HUES64 (cell line): ENCODE data around the gene NACA2.

Experiments
- H3K27ac ChIP-seq: 2 replicates; pipeline ENCODE4 v1.7.0; 2013; ENCODE audit warnings: low read depth, low read length, inconsistent platforms
- H3K27me3 ChIP-seq: 2 replicates; pipeline ENCODE4 v1.6.1; 2013; ENCODE audit warnings: mild to moderate bottlenecking, low read length; ENCODE audit not compliant: insufficient read depth
- H3K36me3 ChIP-seq: 2 replicates; pipeline ENCODE4 v1.6.1; 2013; ENCODE audit warnings: mild to moderate bottlenecking, low read length; ENCODE audit not compliant: insufficient read depth
- H3K4me1 ChIP-seq: 2 replicates; pipeline ENCODE4 v1.6.1; 2013; ENCODE audit warnings: mild to moderate bottlenecking, low read length, moderate library complexity; ENCODE audit not compliant: insufficient read depth
- H3K4me3 ChIP-seq: 2 replicates; pipeline ENCODE4 v1.5.1; 2013; ENCODE audit warnings: mild to moderate bottlenecking, low read length, moderate library complexity
- H3K9ac ChIP-seq: 2 replicates; pipeline ENCODE4 v1.6.1; 2013; ENCODE audit warnings: mild to moderate bottlenecking, low read depth, low read length
- H3K9me3 ChIP-seq: 2 replicates; pipeline ENCODE4 v1.6.1; 2013; ENCODE audit warnings: low read depth, low read length; ENCODE audit not compliant: insufficient read depth
- WGBS: fragments of 150-250, 120-280 bp; methylation state at CpG from one replicate; pipeline ENCODE4 v1.1.7; 2013; ENCODE audit warnings: missing lambda C conversion rate; 5-methylcytosine and 5-hydroxymethylcytosine counted together

The NACA2 gene

DNA sequence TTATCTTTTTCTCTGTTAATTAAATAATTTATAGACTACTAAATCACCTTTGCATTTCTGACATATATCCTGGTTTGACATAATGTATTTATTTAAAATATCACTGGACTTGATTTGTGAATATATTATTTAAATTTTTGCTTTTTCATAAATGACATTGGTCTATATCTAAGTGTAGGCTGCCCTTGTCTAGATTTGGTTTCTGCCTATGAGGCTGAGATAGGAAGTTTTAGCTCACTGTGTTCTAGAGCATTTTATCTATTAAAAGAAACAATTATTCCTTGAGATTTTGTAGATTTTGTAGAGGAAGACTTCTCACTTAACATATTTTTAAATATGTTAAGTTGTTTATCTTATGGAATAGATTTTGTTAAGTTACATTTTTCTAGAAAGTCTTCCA is 43.9 kb downstream of the NACA2 start:
- Histone ChIP-seq H3K9me3 (no peaks in the 10 kb centered on the region), H3K9ac (no peak overlapping the region), H3K4me3 (no peak overlapping the region), H3K27ac (no peak overlapping the region), H3K27me3 (no peaks in the 10 kb centered on the region), H3K4me1 (no peaks in the 10 kb centered on the region), H3K36me3 (no peaks in the 10 kb centered on the region)

DNA sequence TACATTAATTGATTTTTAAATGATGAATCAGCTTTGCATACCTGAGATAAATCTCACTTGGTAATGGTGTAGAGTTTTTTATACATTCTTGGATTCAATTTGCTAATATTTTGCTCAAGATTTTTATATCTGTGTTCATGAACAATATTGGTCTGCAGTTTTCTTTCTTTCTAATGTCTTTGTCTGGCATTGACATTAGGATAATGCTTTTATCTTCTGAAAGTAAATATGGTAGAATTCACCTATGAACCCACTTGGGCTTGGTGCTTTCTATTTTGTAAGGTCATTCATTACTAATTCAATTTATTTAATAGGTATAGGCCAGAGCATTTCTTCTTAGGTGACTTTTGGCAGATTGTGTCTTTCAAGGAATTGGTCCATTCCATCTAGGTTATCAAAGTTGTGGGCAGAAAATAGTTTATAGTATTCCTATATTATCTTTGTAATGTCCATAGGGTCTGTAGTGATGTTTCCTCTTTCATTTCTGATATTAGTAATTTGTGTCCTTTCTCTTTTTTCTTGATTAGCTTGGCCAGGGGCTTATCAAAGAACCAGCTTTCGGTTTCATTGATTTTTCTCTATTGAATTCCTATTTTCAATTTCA is 45.6 kb downstream of the NACA2 start:
- no peaks in the 10 kb centered on the region for H3K36me3 ChIP-seq
- peaks cover 12% of the 10 kb centered on the region; the same call in 1 of the 2 replicates for H3K9me3 ChIP-seq
- no peak overlapping the region for H3K9ac ChIP-seq
- no peaks in the 10 kb centered on the region for H3K27me3 ChIP-seq
- H3K4me3 ChIP-seq: no peak overlapping the region
- WGBS: 89% methylated on average over 1 of the region's 1 CpG
- no peaks in the 10 kb centered on the region for H3K4me1 ChIP-seq
- H3K27ac ChIP-seq: no peak overlapping the region

DNA sequence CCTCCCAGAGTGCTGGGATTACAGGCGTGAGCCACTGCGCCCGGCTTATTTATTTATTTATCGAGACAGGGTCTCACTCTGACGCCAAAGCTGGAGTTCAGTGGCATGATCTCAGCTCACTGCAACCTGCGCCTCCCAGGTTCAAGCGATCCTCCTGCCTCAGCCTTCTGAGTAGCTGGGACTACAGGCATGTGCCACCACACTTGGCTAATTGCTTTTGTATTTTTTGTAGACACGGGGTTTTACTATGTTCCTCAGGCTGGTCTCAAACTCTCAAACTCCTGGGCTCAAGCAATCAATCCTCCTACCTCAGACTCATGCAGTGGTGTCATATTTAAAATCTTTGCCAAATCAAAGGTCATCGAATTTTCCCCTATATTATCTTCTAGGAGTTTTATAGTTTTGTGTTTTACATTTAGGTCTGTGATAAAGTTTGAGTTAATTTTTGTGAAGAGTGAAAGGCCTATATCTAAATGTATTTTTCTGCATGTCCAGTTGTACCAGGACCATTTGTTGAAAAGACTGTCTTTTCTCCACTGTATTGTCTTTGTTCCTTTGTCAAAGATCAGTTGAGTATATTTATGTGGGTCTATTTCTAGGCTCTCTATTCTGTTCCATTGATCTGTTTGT is 47.1 kb downstream of the NACA2 start:
- Histone ChIP-seq H3K9me3 (peaks cover 15% of the 10 kb centered on the region; the same call in 1 of the 2 replicates), H3K27ac (no peak overlapping the region), H3K9ac (no peak overlapping the region), H3K27me3 (no peaks in the 10 kb centered on the region), H3K4me3 (no peak overlapping the region), H3K4me1 (no peaks in the 10 kb centered on the region), H3K36me3 (no peaks in the 10 kb centered on the region)
- WGBS: 82% methylated on average over 8 of the region's 9 CpGs

DNA sequence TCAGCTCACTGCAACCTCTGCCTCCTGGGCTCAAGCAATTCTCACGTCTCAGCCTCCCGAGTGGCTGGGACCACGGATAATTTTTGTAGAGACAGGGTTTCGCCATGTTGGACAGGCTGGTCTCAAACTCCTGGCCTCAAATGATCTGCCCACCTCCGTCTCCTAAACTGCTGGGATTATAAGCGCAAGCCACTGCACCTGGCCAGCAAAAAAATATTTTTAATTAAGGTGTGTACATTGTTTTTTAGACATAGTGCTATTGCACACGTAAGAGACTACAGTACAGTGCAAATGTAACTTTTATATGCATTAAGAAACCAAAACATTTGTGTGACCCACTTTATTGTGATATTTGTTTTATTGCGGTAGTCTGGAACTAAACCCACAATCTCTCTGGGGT is 49.0 kb downstream of the NACA2 start:
- no peak overlapping the region for H3K4me3 ChIP-seq
- H3K27me3 ChIP-seq: no peaks in the 10 kb centered on the region
- 89% methylated on average over 7 of the region's 8 CpGs for WGBS

DNA sequence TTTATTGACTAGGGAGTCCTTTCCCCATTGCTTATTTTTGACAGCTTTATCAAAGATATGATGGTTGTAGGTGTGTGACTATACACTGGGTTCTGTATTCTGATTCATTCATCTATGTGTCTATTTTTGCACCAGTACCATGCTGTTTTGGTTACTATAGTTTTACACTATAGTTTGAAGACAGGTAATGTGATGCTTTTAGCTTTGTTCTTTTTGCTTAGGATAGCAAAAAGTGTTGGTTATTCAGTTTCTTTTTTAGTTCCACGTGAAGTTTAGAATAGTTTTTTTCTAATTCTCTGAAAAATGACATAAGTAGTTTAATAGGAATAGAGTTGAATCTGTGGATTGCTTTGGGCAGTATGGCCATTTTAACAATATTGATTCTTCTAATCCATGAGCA is 50.1 kb downstream of the NACA2 start:
- H3K36me3 ChIP-seq: no peaks in the 10 kb centered on the region
- no peaks in the 10 kb centered on the region for H3K4me1 ChIP-seq
- H3K27ac ChIP-seq: no peak overlapping the region
- no peaks in the 10 kb centered on the region for H3K27me3 ChIP-seq
- WGBS: 70% methylated on average over 1 of the region's 1 CpG
- no peak overlapping the region for H3K9ac ChIP-seq
- peaks cover 15% of the 10 kb centered on the region; the same call in 1 of the 2 replicates for H3K9me3 ChIP-seq
- no peak overlapping the region for H3K4me3 ChIP-seq

More for the DNA sequence above, 49.0 kb downstream of the NACA2 start:
- no peak overlapping the region for H3K9ac ChIP-seq
- H3K9me3 ChIP-seq: peaks cover 15% of the 10 kb centered on the region; the same call in 1 of the 2 replicates
- no peak overlapping the region for H3K27ac ChIP-seq
- no peaks in the 10 kb centered on the region for H3K4me1 ChIP-seq
- H3K36me3 ChIP-seq: no peaks in the 10 kb centered on the region
